WTC11 (cell line): Measurements from ENCODE around the gene SEC16B. TPM values are rescaled to one million over a fixed set of nuclear protein-coding genes. Genes with fewer than 3 reads are reported as not detected.

Experiments used
- ATAC-seq: fragments of 200-7000 bp; cut with Tn5 transposase; 2 replicates; pipeline ENCODE4 v1.10.0; 2021; ENCODE audit warnings: mild to moderate bottlenecking, moderate library complexity
- CTCF ChIA-PET: fragments of 300-600 bp; sonication (Branson Sonifier 250); formaldehyde crosslinking; loops from one replicate; lab custom pipeline; 2021; ENCODE audit warnings: antibody characterized with exemption; lab: Charles Lee
- POLR2A ChIA-PET: fragments of 350-600 bp; sonication (Branson Sonifier 250); formaldehyde crosslinking; loops from one replicate; lab custom pipeline; 2021; ENCODE audit warnings: antibody characterized with exemption; lab: Charles Lee
- DNase-seq: peaks from one replicate; pipeline ENCODE4 v3.0.0; 2021; ENCODE audit warnings: low spot score
- H3K27ac Mint-ChIP-seq: 2 replicates; pipeline ENCODE4 v1.8.0; 2021; ENCODE audit warnings: mixed read lengths
- H3K27me3 Mint-ChIP-seq: 2 replicates; pipeline ENCODE4 v1.8.0; 2021; ENCODE audit warnings: low read depth, mild to moderate bottlenecking, moderate library complexity, mixed read lengths
- H3K36me3 Mint-ChIP-seq: 2 replicates; pipeline ENCODE4 v1.8.0; 2021; ENCODE audit warnings: mixed read lengths
- H3K4me1 Mint-ChIP-seq: 2 replicates; pipeline ENCODE4 v1.8.0; 2022; ENCODE audit warnings: mixed read lengths
- H3K4me3 Mint-ChIP-seq: 2 replicates; pipeline ENCODE4 v1.8.0; 2021; ENCODE audit warnings: mild to moderate bottlenecking, moderate library complexity, mixed read lengths
- H3K9me3 Mint-ChIP-seq: 2 replicates; pipeline ENCODE4 v1.8.0; 2021; ENCODE audit warnings: mixed read lengths
- ATF1 ChIP-seq: sonication (generic); formaldehyde crosslinking; IDR thresholded peaks from 2 replicates; pipeline ENCODE4 v1.8.1; 2023; ENCODE audit warnings: mild to moderate bottlenecking, moderate library complexity, missing genetic modification reagents
- FOXJ3 ChIP-seq: sonication (generic); formaldehyde crosslinking; IDR thresholded peaks from 2 replicates; pipeline ENCODE4 v1.9.0; 2021; ENCODE audit warnings: missing genetic modification reagents, mild to moderate bottlenecking, borderline replicate concordance
- GTF2I ChIP-seq: fragments of 250-450 bp; sonication (Bioruptor Pico); conservative IDR thresholded peaks from 2 replicates; pipeline ENCODE4 v1.4.0; 2021; ENCODE audit warnings: mild to moderate bottlenecking
- HMGA2 ChIP-seq: fragments of 250-450 bp; sonication (Bioruptor Pico); IDR thresholded peaks from 2 replicates; pipeline ENCODE4 v1.4.0; 2021; ENCODE audit warnings: mild to moderate bottlenecking, moderate library complexity
- JUN ChIP-seq: sonication (generic); formaldehyde crosslinking; IDR thresholded peaks from 2 replicates; pipeline ENCODE4 v1.8.0; 2023; ENCODE audit warnings: mild to moderate bottlenecking, missing genetic modification reagents
- MAX ChIP-seq: sonication (generic); formaldehyde crosslinking; IDR thresholded peaks from 2 replicates; pipeline ENCODE4 v1.8.0; 2022; ENCODE audit warnings: mild to moderate bottlenecking, missing genetic modification reagents
- MLX ChIP-seq: sonication (generic); formaldehyde crosslinking; IDR thresholded peaks from 2 replicates; pipeline ENCODE4 v1.8.1; 2023; ENCODE audit warnings: mild to moderate bottlenecking, missing genetic modification reagents, moderate library complexity
- MXD4 ChIP-seq: fragments of 250-450 bp; sonication (Bioruptor Pico); IDR thresholded peaks from 2 replicates; pipeline ENCODE4 v1.8.0; 2021; ENCODE audit warnings: mild to moderate bottlenecking, moderate library complexity, borderline replicate concordance
- NFATC4 ChIP-seq: fragments of 250-450 bp; sonication (Bioruptor Pico); IDR thresholded peaks from 2 replicates; pipeline ENCODE4 v1.9.0; 2021; ENCODE audit warnings: mild to moderate bottlenecking
- NFYB ChIP-seq: sonication (generic); formaldehyde crosslinking; conservative IDR thresholded peaks from 2 replicates; pipeline ENCODE4 v1.8.0; 2022; ENCODE audit warnings: low read depth, missing genetic modification reagents
- NR1H2 ChIP-seq: sonication (generic); formaldehyde crosslinking; IDR thresholded peaks from 2 replicates; pipeline ENCODE4 v1.9.0; 2021; ENCODE audit warnings: mild to moderate bottlenecking, moderate library complexity, missing genetic modification reagents
- NR2C2 ChIP-seq: sonication (generic); formaldehyde crosslinking; IDR thresholded peaks from 2 replicates; pipeline ENCODE4 v1.8.0; 2022; ENCODE audit warnings: mild to moderate bottlenecking, missing genetic modification reagents
- SOX15 ChIP-seq: fragments of 250-450 bp; sonication (Bioruptor Pico); IDR thresholded peaks from 2 replicates; pipeline ENCODE4 v1.9.0; 2021; ENCODE audit warnings: mild to moderate bottlenecking
- STAT6 ChIP-seq: sonication (generic); formaldehyde crosslinking; conservative IDR thresholded peaks from 2 replicates; pipeline ENCODE4 v1.8.1; 2023; ENCODE audit warnings: mild to moderate bottlenecking, low read depth, missing genetic modification reagents, moderate library complexity
- TCF7 ChIP-seq: sonication (generic); formaldehyde crosslinking; IDR thresholded peaks from 2 replicates; pipeline ENCODE4 v1.8.0; 2022; ENCODE audit warnings: mild to moderate bottlenecking, low read depth, missing genetic modification reagents, moderate library complexity
- TEAD4 ChIP-seq: sonication (generic); formaldehyde crosslinking; IDR thresholded peaks from 2 replicates; pipeline ENCODE4 v1.8.0; 2022; ENCODE audit warnings: mild to moderate bottlenecking, missing genetic modification reagents
- TP53 ChIP-seq: sonication (generic); formaldehyde crosslinking; IDR thresholded peaks from 2 replicates; pipeline ENCODE4 v1.8.1; 2023; ENCODE audit warnings: mild to moderate bottlenecking, missing genetic modification reagents
- ZMAT4 ChIP-seq: fragments of 250-450 bp; sonication (Bioruptor Pico); IDR thresholded peaks from 2 replicates; pipeline ENCODE4 v1.9.0; 2021; ENCODE audit warnings: mild to moderate bottlenecking
- ZNF219 ChIP-seq: sonication (generic); formaldehyde crosslinking; IDR thresholded peaks from 2 replicates; pipeline ENCODE4 v1.8.0; 2023; ENCODE audit warnings: missing genetic modification reagents, mild to moderate bottlenecking, borderline replicate concordance
- ZNF263 ChIP-seq: sonication (generic); formaldehyde crosslinking; IDR thresholded peaks from 2 replicates; pipeline ENCODE4 v1.8.1; 2022; ENCODE audit warnings: low read depth, mild to moderate bottlenecking, moderate library complexity, missing genetic modification reagents
- ZNF317 ChIP-seq: sonication (generic); formaldehyde crosslinking; IDR thresholded peaks from 2 replicates; pipeline ENCODE4 v1.8.1; 2023; ENCODE audit warnings: low read depth, mild to moderate bottlenecking, moderate library complexity, missing genetic modification reagents, borderline replicate concordance
- total RNA-seq: library from RNA; stranded (reverse); gene quantifications from 3 replicates; pipeline ENCODE4 v1.2.3, GENCODE V29; 2021
- TF ChIP-seq, protein P1 (sequence below): sonication (generic); formaldehyde crosslinking; IDR thresholded peaks from 2 replicates; pipeline ENCODE4 v1.8.1; 2023; ENCODE audit warnings: mild to moderate bottlenecking, moderate library complexity, missing genetic modification reagents
- TF ChIP-seq, protein P2 (sequence below): fragments of 250-450 bp; sonication (Bioruptor Pico); IDR thresholded peaks from 2 replicates; pipeline ENCODE4 v1.9.0; 2021; ENCODE audit warnings: mild to moderate bottlenecking, borderline replicate concordance

The SEC16B gene
- total RNA-seq, 1 experiment from 2014 or later: 0.90 TPM

GRCh38 chr1:177941976-177942375 is 27.9 kb downstream of the SEC16B start:
- Mint-ChIP-seq H3K4me1 (peaks cover 21% of the 10 kb centered on the region), H3K27ac (no peak overlapping the region), H3K27me3 (no peaks in the 10 kb centered on the region), H3K9me3 (no peaks in the 10 kb centered on the region), H3K4me3 (no peak overlapping the region), H3K36me3 (no peaks in the 10 kb centered on the region)
- CTCF ChIA-PET: interaction anchor here (1.7 to 3.2 kb wide), 2 partner anchors 20 to 1044 kb away, joined by 5 to 11 read pairs; no protein-coding TSS in a partner anchor
- DNase-seq (no peak), ATAC-seq (no peak)
- TF ChIP-seq ZNF219 (CRISPR knock-in tag): no peak
- TF ChIP-seq NR2C2 (CRISPR knock-in tag): no peak
- TF ChIP-seq, protein P1, sequence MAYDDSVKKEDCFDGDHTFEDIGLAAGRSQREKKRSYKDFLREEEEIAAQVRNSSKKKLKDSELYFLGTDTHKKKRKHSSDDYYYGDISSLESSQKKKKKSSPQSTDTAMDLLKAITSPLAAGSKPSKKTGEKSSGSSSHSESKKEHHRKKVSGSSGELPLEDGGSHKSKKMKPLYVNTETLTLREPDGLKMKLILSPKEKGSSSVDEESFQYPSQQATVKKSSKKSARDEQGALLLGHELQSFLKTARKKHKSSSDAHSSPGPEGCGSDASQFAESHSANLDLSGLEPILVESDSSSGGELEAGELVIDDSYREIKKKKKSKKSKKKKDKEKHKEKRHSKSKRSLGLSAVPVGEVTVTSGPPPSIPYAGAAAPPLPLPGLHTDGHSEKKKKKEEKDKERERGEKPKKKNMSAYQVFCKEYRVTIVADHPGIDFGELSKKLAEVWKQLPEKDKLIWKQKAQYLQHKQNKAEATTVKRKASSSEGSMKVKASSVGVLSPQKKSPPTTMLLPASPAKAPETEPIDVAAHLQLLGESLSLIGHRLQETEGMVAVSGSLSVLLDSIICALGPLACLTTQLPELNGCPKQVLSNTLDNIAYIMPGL (CRISPR knock-in tag): no peak
- TF ChIP-seq ZNF317: no peak
- TF ChIP-seq SOX15 (CRISPR knock-in tag): no peak
- TF ChIP-seq STAT6 (CRISPR knock-in tag): no peak
- no peak for TF ChIP-seq TEAD4 (CRISPR knock-in tag)
- no peak for TF ChIP-seq FOXJ3 (CRISPR knock-in tag)
- TF ChIP-seq GTF2I (CRISPR knock-in tag): no peak
- POLR2A ChIA-PET: no interaction called here

GRCh38 chr1:177940682-177941081 is 29.2 kb downstream of the SEC16B start:
- no peak for DNase-seq
- H3K27ac Mint-ChIP-seq: no peak overlapping the region

GRCh38 chr1:177937931-177938330 is 31.9 kb downstream of the SEC16B start:
- TF ChIP-seq TCF7 (CRISPR knock-in tag) (no peak), GTF2I (CRISPR knock-in tag) (no peak), JUN (CRISPR knock-in tag) (no peak), MXD4 (no peak), TP53 (CRISPR knock-in tag) (no peak), NR1H2 (CRISPR knock-in tag) (no peak), HMGA2 (CRISPR knock-in tag) (no peak), MAX (CRISPR knock-in tag) (no peak), ZNF263 (no peak)
- TF ChIP-seq, protein P2, sequence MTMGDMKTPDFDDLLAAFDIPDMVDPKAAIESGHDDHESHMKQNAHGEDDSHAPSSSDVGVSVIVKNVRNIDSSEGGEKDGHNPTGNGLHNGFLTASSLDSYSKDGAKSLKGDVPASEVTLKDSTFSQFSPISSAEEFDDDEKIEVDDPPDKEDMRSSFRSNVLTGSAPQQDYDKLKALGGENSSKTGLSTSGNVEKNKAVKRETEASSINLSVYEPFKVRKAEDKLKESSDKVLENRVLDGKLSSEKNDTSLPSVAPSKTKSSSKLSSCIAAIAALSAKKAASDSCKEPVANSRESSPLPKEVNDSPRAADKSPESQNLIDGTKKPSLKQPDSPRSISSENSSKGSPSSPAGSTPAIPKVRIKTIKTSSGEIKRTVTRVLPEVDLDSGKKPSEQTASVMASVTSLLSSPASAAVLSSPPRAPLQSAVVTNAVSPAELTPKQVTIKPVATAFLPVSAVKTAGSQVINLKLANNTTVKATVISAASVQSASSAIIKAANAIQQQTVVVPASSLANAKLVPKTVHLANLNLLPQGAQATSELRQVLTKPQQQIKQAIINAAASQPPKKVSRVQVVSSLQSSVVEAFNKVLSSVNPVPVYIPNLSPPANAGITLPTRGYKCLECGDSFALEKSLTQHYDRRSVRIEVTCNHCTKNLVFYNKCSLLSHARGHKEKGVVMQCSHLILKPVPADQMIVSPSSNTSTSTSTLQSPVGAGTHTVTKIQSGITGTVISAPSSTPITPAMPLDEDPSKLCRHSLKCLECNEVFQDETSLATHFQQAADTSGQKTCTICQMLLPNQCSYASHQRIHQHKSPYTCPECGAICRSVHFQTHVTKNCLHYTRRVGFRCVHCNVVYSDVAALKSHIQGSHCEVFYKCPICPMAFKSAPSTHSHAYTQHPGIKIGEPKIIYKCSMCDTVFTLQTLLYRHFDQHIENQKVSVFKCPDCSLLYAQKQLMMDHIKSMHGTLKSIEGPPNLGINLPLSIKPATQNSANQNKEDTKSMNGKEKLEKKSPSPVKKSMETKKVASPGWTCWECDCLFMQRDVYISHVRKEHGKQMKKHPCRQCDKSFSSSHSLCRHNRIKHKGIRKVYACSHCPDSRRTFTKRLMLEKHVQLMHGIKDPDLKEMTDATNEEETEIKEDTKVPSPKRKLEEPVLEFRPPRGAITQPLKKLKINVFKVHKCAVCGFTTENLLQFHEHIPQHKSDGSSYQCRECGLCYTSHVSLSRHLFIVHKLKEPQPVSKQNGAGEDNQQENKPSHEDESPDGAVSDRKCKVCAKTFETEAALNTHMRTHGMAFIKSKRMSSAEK (CRISPR knock-in tag): no peak
- CTCF ChIA-PET: interaction anchor here (0.7 to 2.7 kb wide), 4 partner anchors 10 to 94 kb away, joined by 3 to 14 read pairs (median 4); no protein-coding TSS in a partner anchor
- Mint-ChIP-seq H3K27ac (no peak overlapping the region), H3K36me3 (no peaks in the 10 kb centered on the region), H3K27me3 (no peaks in the 10 kb centered on the region), H3K4me1 (0 out of 2 replicates have a peak, but pooled peaks cover 2% of the 10 kb centered on the region), H3K9me3 (no peaks in the 10 kb centered on the region), H3K4me3 (no peak overlapping the region)
- DNase-seq: no peak
- POLR2A ChIA-PET: no interaction called here
- ATAC-seq: no peak

More at GRCh38 chr1:177940682-177941081, 29.2 kb downstream of the SEC16B start:
- Mint-ChIP-seq H3K9me3 (no peaks in the 10 kb centered on the region), H3K27me3 (no peaks in the 10 kb centered on the region), H3K4me1 (peaks cover 14% of the 10 kb centered on the region), H3K36me3 (no peaks in the 10 kb centered on the region), H3K4me3 (no peak overlapping the region)
- TF ChIP-seq ATF1 (CRISPR knock-in tag): no peak
- TF ChIP-seq ZMAT4: no peak
- TF ChIP-seq NFYB (CRISPR knock-in tag): no peak
- no peak for TF ChIP-seq MLX (CRISPR knock-in tag)
- no peak for TF ChIP-seq NFATC4 (CRISPR knock-in tag)
- TF ChIP-seq TCF7 (CRISPR knock-in tag): no peak
- no peak for ATAC-seq
- CTCF ChIA-PET: interaction anchor here (1.7 kb wide), 1 partner anchor 1043 kb away, joined by 5 read pairs; no protein-coding TSS in a partner anchor
- POLR2A ChIA-PET: no interaction called here
